ENCODE data around the gene PCNA.
A peak's percentile ranks its signal among the peaks of the same experiment; 100 is the strongest.

PCNA gene

DNA sequence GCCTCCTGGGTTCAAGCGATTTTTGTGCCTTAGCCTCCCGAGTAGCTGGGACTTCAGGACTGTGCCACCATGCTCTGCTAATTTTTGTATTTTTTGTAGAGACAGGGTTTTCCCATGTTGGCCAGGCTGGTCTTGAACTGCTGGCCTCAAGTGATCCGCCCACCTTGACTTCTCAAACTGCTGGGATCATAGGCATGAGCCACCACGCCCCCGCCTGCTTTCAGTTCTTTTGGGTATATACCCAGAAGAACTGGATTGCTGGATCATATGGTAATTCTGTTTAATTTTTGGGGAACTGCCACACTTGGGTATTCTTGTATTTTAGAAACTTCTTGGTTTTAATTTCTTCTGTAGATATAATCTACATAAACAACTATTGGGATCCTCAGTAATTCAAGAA is 24.1 kb upstream of the PCNA start:
- no peak for DNase-seq (ENCODE audit: low read depth in 1 of 2, low spot score in 1 of 2)

DNA sequence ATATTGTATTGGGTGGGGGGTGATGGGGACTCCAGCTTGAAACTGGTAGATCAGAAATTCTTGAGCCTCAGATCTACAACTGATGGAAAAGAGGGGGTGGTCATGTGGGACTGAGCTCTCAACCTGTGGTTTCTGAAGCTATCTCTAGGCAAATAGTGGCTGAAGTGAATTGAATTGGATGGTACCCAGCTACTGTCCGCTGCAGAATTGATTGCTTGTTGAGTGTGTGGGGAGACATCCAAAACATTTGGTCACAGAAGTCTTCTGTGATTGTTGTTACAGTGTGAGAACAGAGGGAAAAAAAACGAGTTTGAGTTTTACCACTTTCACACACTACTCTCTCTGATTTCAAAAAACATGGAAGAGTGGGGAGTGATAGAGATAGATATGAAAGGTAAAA is 21.9 kb upstream of the PCNA start:
- no peak for DNase-seq (ENCODE audit: low read depth in 1 of 2, low spot score in 1 of 2)

GRCh38 chr20:5140195-5140594 is 20.4 kb upstream of the PCNA start:
- DNase-seq (ENCODE audit: low read depth in 1 of 2, low spot score in 1 of 2) = no peak

GRCh38 chr20:5136096-5136495 is 16.3 kb upstream of the PCNA start:
- DNase-seq (ENCODE audit: low read depth in 1 of 2, low spot score in 1 of 2) = no peak

- no peak for DNase-seq (ENCODE audit: low read depth in 1 of 2, low spot score in 1 of 2)
Observed at GRCh38 chr20:5135363-5136012, 15.7 kb upstream of the PCNA start.

- DNase-seq (ENCODE audit: low read depth in 1 of 2, low spot score in 1 of 2) = no peak
Observed at GRCh38 chr20:5133998-5134397, 14.2 kb upstream of the PCNA start.

DNA sequence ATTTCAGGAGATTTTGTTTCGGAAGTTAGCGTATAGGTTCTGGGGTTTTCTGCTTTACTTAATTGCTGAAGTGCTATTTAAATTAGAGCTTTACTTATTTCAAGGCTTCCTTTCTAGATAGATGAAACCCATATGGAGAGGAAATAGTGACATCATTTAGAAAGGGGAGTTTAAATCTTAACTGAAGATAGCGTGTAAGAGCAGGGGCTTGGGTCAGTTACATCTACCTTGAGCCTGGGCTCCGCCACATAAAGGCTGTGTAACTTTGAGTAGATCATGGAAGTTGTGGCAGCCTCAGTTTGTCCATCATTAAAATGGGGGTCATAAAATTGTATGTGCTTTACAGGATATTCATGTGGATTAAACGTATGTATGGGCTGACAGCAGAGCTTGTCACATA is 11.7 kb upstream of the PCNA start:
- DNase-seq (ENCODE audit: low read depth in 1 of 2, low spot score in 1 of 2) = no peak

- no peak for DNase-seq (ENCODE audit: low read depth in 1 of 2, low spot score in 1 of 2)
Observed at GRCh38 chr20:5128886-5129285, 9.1 kb upstream of the PCNA start.

GRCh38 chr20:5127859-5128424 is 8.2 kb upstream of the PCNA start:
- DNase-seq (ENCODE audit: low read depth in 1 of 2, low spot score in 1 of 2) = no peak

GRCh38 chr20:5127204-5127858 is 7.6 kb upstream of the PCNA start:
- DNase-seq (ENCODE audit: low read depth in 1 of 2, low spot score in 1 of 2) = peak; percentile 18 to 53

- peak; percentile 100 for DNase-seq (ENCODE audit: low read depth in 1 of 2, low spot score in 1 of 2)
Observed at GRCh38 chr20:5126512-5127203, 6.9 kb upstream of the PCNA start, which contains the start of gene CDS2. Gene CDS2 (plus strand): TSS chr20:5127008. CDS start chr20:5127093, 85 bp downstream.

DNA sequence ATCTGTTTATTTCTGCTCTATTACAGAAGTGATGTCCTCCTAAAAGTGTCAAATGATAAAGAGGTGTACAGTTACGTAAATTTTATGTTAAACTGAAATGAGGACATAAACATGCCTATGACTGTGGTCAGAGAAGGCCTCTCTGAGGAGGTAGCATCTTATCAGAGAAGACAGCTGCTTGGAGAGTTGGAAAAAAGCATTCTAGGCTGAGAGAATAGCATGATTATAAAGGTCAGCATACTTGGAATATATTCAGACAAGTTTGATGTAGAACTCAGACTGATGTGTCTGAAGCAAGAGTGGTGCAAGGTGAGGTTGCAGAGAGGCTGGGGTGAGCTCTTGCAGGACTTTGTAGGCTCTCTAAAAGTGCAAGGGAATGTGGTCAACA is 3.1 kb upstream of the PCNA start:
- no peak for DNase-seq (ENCODE audit: low read depth in 1 of 2, low spot score in 1 of 2)

DNA sequence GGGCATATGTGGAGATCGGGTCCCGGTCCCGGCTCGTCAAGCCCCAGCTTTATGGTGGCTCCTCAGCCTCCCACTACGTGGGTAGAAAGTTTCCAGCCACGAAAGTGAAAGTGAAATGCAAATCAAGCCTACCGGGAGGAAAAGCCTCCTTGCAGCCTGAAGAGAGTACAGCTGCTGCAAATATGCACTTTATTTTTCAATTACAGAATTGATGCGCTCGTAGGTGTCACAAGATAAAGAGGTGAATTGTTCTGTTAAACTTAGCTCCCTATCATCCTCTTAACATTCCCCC is 373 bp upstream of the PCNA start:
- DNase-seq (ENCODE audit: low read depth in 1 of 2, low spot score in 1 of 2) = no peak

- no peak for DNase-seq (ENCODE audit: low read depth in 1 of 2, low spot score in 1 of 2)
Observed at GRCh38 chr20:5119143-5119434, 669 bp downstream of the PCNA start.

DNA sequence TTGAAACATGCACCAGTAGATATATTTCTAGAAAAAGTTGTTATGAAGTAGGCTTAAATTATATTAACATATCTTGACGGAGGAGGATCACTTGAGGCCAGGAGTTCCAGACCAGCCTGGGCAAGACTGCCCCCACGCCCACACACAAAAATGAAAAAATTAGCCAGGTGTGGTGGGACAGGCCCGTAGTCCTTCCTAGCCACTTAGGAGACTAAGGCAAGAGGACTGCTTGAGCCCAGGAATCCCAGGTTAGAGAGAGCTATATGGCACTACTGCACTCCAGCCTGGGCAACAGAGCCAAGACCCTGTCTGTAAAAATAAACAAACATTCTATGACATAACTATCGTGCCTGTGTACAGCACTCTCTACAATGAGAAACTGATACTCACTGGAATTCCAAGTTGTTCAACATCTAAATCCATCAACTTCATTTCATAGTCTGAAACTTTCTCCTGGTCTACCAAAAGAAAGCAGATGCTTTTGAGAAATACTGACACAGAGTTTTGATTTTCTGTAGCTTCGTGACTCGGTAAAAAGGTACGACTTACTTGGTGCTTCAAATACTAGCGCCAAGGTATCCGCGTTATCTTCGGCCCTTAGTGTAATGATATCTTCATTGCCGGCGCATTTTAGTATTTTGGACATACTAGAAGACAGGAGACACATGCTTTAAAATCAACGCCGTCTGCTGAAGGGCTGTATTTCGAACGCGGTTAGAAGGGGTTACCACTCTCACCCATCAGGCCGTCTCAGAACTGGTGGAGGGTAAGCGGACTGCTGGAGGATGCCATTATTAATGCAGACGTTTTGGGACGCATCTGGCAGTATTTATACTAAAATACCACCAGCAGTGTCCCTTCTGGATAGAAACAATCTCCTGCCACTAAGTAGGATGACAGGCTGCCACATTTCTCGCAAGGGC is 1.3 kb downstream of the PCNA start:
- no peak for DNase-seq (ENCODE audit: low read depth in 1 of 2, low spot score in 1 of 2)

GRCh38 chr20:5116875-5117274 is 2.9 kb downstream of the PCNA start:
- no peak for DNase-seq (ENCODE audit: low read depth in 1 of 2, low spot score in 1 of 2)

- DNase-seq (ENCODE audit: low read depth in 1 of 2, low spot score in 1 of 2) = no peak
Observed at GRCh38 chr20:5114403-5114802, 5.4 kb downstream of the PCNA start.

DNA sequence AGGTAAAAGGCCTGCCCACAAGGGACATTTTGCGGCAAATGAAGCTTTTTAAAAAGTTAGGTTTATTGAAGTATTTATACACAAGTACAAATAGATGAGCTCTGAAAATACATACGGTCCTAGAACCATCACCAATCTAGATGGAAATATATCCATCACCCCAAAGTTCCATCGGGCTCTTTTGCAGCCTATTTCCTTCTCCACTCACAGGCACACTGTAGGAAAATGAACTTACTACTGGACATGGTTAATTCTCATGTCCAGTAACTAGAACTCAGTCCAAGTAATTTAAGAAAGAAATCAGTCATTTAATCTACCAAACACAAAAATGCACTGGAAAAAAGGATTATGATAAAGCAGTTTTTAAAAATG is 6.2 kb downstream of the PCNA start:
- DNase-seq (ENCODE audit: low read depth in 1 of 2, low spot score in 1 of 2) = no peak

GRCh38 chr20:5109276-5109675 is 10.5 kb downstream of the PCNA start:
- no peak for DNase-seq (ENCODE audit: low read depth in 1 of 2, low spot score in 1 of 2)

GRCh38 chr20:5104479-5104878 is 15.3 kb downstream of the PCNA start:
- DNase-seq (ENCODE audit: low read depth in 1 of 2, low spot score in 1 of 2) = no peak

GRCh38 chr20:5100684-5101347 is 18.9 kb downstream of the PCNA start:
- peak; percentile 56 to 66 for DNase-seq (ENCODE audit: low read depth in 1 of 2, low spot score in 1 of 2)

Data from activated T-helper 1 cell treated with anti-CD3 and anti-CD28 coated beads, Interleukin-2, amount 50 U/mL, for 16 hours (primary cell).